Right lobe of liver (tissue), 4 donors: ENCODE results near the gene ZNF780B.

Experiments
- CTCF ChIP-seq, 4 donors: fragments of 200-600 bp in 3 of 4; fragments of 450-650 bp in 1 of 4; IDR thresholded peaks; one replicate each; pipeline versions ENCODE4 v1.5.1 to v1.8.0; 2016 to 2022; ENCODE audit warnings: antibody characterized with exemption in 4 of 4, mild to moderate bottlenecking in 2 of 4
- POLR2A ChIP-seq: fragments of 450-650 bp; IDR thresholded peaks from one replicate; pipeline ENCODE4 v1.6.1; 2017; ENCODE audit warnings: antibody characterized with exemption, mild to moderate bottlenecking
- donor health status: DM: no; HTN: no; CAD: no.
- donor health status: DM: no; HTN: no; CAD: no.
- donor health status: DM: no; HTN: yes; CAD: no.

- no peak for TF ChIP-seq CTCF (IDR thresholded peaks at IDR 0.05)
- TF ChIP-seq POLR2A, result no peak
These were observed 25.4 kb upstream of the ZNF780B start for GRCh38 chr19:40081411-40081810.
